Stomach (tissue), 4 donors: Measurements from ENCODE around the gene TBC1D5.
"Not testable (repeated sequence)": the region's sequence is repeated elsewhere in the genome, so short reads cannot be mapped to it uniquely, and the experiment has no call there.

Experiments used
- EP300 ChIP-seq: sonication (generic); formaldehyde crosslinking; IDR thresholded peaks from one replicate; pipeline ENCODE4 v1.6.1; 2017; ENCODE audit warnings: antibody characterized with exemption
- POLR2A ChIP-seq, 4 donors: fragments of 450-650 bp; IDR thresholded peaks; one replicate each; pipeline ENCODE4 v1.6.1; 2016; ENCODE audit warnings: antibody characterized with exemption in 4 of 4, control low read depth in 2 of 4, mild to moderate bottlenecking in 1 of 4, moderate library complexity in 1 of 4
- TF ChIP-seq, protein P1 (sequence below), 7 experiments: fragments of 450-650 bp in 4 of 7; fragments of 200-600 bp in 3 of 7; sonication (generic) in 3 of 7; IDR thresholded peaks; one replicate each; pipeline ENCODE4 v1.5.1; 2016 to 2019; ENCODE audit warnings: antibody characterized with exemption in 7 of 7, control low read depth in 2 of 7, mild to moderate bottlenecking in 1 of 7

DNA sequence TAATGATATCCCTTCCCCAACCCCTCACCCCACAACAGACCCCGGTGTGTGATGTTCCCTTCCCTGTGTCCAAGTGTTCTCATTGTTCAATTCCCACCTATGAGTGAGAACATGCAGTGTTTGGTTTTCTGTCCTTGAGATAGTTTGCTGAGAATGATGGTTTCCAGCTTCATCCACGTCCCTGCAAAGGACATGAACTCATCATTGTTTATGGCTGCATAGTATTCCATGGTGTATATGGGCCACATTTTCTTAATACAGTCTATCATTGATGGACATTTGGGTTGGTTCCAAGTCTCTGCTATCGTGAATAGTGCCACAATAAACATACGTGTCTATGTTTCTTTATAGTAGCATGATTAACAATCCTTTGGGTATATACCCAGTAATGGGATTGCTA is 129.4 kb downstream of the TBC1D5 start:
- not testable (repeated sequence) for TF ChIP-seq POLR2A (IDR thresholded peaks at IDR 0.05); EP300
- TF ChIP-seq, protein P1, sequence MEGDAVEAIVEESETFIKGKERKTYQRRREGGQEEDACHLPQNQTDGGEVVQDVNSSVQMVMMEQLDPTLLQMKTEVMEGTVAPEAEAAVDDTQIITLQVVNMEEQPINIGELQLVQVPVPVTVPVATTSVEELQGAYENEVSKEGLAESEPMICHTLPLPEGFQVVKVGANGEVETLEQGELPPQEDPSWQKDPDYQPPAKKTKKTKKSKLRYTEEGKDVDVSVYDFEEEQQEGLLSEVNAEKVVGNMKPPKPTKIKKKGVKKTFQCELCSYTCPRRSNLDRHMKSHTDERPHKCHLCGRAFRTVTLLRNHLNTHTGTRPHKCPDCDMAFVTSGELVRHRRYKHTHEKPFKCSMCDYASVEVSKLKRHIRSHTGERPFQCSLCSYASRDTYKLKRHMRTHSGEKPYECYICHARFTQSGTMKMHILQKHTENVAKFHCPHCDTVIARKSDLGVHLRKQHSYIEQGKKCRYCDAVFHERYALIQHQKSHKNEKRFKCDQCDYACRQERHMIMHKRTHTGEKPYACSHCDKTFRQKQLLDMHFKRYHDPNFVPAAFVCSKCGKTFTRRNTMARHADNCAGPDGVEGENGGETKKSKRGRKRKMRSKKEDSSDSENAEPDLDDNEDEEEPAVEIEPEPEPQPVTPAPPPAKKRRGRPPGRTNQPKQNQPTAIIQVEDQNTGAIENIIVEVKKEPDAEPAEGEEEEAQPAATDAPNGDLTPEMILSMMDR (IDR thresholded peaks at IDR 0.05): not testable (repeated sequence)
